GM12878 (cell line): ENCODE measurements around the gene MRTFB. TPM values are rescaled to one million over a fixed set of nuclear protein-coding genes. Genes with fewer than 3 reads are reported as not detected.
A peak's percentile ranks its signal among the peaks of the same experiment; 100 is the strongest.

Experiments used
- BHLHE40 ChIP-seq, 2 experiments: fragments of 450-650 bp in 1 of 2; IDR thresholded peaks; 2 replicates each; pipeline ENCODE4 v1.6.1; 2011 to 2017; ENCODE audit warnings: low read depth in 2 of 2, borderline replicate concordance in 1 of 2, improper control_type of control experiment in 1 of 2, low read length in 1 of 2, mild to moderate bottlenecking in 1 of 2
- CHD1 ChIP-seq: IDR thresholded peaks from 2 replicates; pipeline ENCODE4 v1.6.1; 2012; ENCODE audit warnings: low read depth, low read length, improper control_type of control experiment
- GATAD2B ChIP-seq: fragments of 450-650 bp; conservative IDR thresholded peaks from 2 replicates; pipeline ENCODE4 v1.6.1; 2017; ENCODE audit warnings: low read depth, mild to moderate bottlenecking, moderate library complexity
- LARP7 ChIP-seq: fragments of 450-650 bp; IDR thresholded peaks from 2 replicates; pipeline ENCODE4 v1.6.1; 2017; ENCODE audit warnings: mild to moderate bottlenecking
- NRF1 ChIP-seq: conservative IDR thresholded peaks from 2 replicates; pipeline ENCODE4 v1.6.1; 2011; ENCODE audit warnings: mild to moderate bottlenecking, low read depth, low read length, improper control_type of control experiment
- SMARCA5 ChIP-seq: fragments of 450-650 bp; IDR thresholded peaks from 2 replicates; pipeline ENCODE4 v1.6.1; 2017; ENCODE audit warnings: mild to moderate bottlenecking
- SP1 ChIP-seq: IDR thresholded peaks from one replicate; pipeline ENCODE4 v1.6.1; 2011; ENCODE audit warnings: low read depth, low read length
- USF1 ChIP-seq: IDR thresholded peaks from 2 replicates; pipeline ENCODE4 v1.6.1; 2011; ENCODE audit warnings: borderline replicate concordance, low read depth, mild to moderate bottlenecking, moderate library complexity, mixed read lengths, low read length; ENCODE audit not compliant: insufficient read depth; ENCODE audit errors: extremely low read length
- YBX1 ChIP-seq: fragments of 450-650 bp; IDR thresholded peaks from 2 replicates; pipeline ENCODE4 v1.6.1; 2016; ENCODE audit warnings: antibody characterized with exemption
- ZBED1 ChIP-seq: IDR thresholded peaks from 2 replicates; pipeline ENCODE4 v1.6.1; 2016; ENCODE audit warnings: borderline replicate concordance
- ZBTB40 ChIP-seq: fragments of 450-650 bp; IDR thresholded peaks from 2 replicates; pipeline ENCODE4 v1.6.1; 2016; ENCODE audit warnings: mild to moderate bottlenecking, moderate library complexity, borderline replicate concordance
- ZNF274 ChIP-seq: IDR thresholded peaks from one replicate; pipeline ENCODE4 v1.8.0; 2011; ENCODE audit not compliant: insufficient read length, insufficient read depth
- polyA plus RNA-seq, 11 experiments: library from polyadenylated mRNA; depleted of rRNA in 4 of 11; unstranded in 6 of 11; stranded (reverse) in 5 of 11; fragments of >200 nt; fragmentation: Nextera tagmentation in 4 of 11; fragmentation: Illumina TruSeq in 1 of 11; extraction: Ambion mirVana in 4 of 11; extraction: Trizol in 1 of 11; gene quantifications; 1 replicate in 1 of 11; 2 replicates in 10 of 11; pipeline versions ENCODE4 v1.2.1 to v1.2.3, GENCODE V29; 2011 to 2016; ENCODE audit warnings: inconsistent platforms in 2 of 11, missing spikeins in 2 of 11, low read depth in 1 of 11
- total RNA-seq, 4 experiments: library from RNA; depleted of rRNA in 3 of 4; stranded (reverse); fragments of >200 nt in 3 of 4; fragmentation: Illumina TruSeq in 1 of 4; extraction: Trizol in 1 of 4; gene quantifications; 2 replicates each; pipeline versions ENCODE4 v1.2.1 to v1.2.3, GENCODE V29; 2013 to 2021
- TF ChIP-seq, protein P1 (sequence below): IDR thresholded peaks from 2 replicates; pipeline ENCODE4 v1.6.1; 2012; ENCODE audit warnings: low read depth, low read length, improper control_type of control experiment
- TF ChIP-seq, protein P2 (sequence below): fragments of 450-650 bp; IDR thresholded peaks from 2 replicates; pipeline ENCODE4 v1.6.1; 2016; ENCODE audit warnings: mild to moderate bottlenecking
- TF ChIP-seq, protein P3 (sequence below): fragments of 450-650 bp; formaldehyde crosslinking; IDR thresholded peaks from 2 replicates; pipeline ENCODE4 v1.4.0; 2020; ENCODE audit warnings: mild to moderate bottlenecking, moderate library complexity

MRTFB gene
- total and polyA plus RNA-seq, 10 of the 15 experiments (the other 5 are each of a cell fraction or from before 2014, with no cell fraction given) = 2.1 to 14.3 (median 8.0) TPM

DNA sequence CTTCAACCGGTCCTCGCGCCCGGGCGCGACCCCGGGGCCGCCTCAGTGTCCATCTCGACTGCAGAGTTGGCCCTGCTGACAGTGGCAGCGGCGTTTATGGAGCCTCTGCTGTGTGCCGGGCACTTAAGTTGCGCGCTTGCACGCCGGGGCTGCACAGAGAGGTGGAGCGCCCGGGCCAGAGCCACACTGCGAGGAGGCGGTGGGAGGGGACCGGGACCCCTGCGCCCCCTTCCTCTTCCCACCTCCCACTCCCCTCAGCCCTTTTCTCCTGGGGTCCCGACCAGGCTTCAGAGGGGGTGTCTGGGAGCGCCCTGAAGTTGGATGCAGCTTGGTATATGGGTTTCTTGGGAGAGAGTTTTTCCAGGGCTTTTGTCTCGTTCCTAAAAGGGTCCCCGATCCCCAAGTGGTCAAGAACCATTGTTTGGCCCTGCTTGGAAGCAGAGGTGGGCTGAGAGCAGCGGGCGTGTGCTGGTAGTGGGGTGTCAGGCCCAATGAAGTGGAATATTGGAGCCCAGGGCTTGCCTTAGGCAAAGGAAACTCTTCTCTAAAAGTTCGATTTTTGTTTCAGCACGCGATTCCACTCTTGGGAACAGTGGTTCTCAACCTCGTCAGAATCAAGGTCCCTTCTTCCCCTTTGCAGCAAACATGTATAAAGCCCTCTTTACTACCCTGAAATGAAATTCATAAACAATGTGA is 605 bp downstream of the MRTFB start (continued):
- peak; percentile 14; the same call in 1 of the 2 replicates for TF ChIP-seq LARP7
- 0 out of 2 replicates have a peak, but pooled peaks have one; percentile 5 for TF ChIP-seq GATAD2B
- TF ChIP-seq ZBED1 = no peak
- TF ChIP-seq BHLHE40 (IDR thresholded peaks at IDR 0.05; ENCODE audit: borderline replicate concordance in 1 of 2, low read depth in 2 of 2, low read length in 1 of 2) = no peak
- no peak for TF ChIP-seq ZBTB40
- TF ChIP-seq NRF1 = no peak
- TF ChIP-seq, protein P1, sequence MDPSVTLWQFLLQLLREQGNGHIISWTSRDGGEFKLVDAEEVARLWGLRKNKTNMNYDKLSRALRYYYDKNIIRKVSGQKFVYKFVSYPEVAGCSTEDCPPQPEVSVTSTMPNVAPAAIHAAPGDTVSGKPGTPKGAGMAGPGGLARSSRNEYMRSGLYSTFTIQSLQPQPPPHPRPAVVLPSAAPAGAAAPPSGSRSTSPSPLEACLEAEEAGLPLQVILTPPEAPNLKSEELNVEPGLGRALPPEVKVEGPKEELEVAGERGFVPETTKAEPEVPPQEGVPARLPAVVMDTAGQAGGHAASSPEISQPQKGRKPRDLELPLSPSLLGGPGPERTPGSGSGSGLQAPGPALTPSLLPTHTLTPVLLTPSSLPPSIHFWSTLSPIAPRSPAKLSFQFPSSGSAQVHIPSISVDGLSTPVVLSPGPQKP = 0 out of 2 replicates have a peak, but pooled peaks have one; percentile 18
- 0 out of 2 replicates have a peak, but pooled peaks have one; percentile 18 for TF ChIP-seq SMARCA5
- TF ChIP-seq SP1 = no peak
- TF ChIP-seq YBX1 = no peak
- no peak for TF ChIP-seq USF1
- TF ChIP-seq, protein P2, sequence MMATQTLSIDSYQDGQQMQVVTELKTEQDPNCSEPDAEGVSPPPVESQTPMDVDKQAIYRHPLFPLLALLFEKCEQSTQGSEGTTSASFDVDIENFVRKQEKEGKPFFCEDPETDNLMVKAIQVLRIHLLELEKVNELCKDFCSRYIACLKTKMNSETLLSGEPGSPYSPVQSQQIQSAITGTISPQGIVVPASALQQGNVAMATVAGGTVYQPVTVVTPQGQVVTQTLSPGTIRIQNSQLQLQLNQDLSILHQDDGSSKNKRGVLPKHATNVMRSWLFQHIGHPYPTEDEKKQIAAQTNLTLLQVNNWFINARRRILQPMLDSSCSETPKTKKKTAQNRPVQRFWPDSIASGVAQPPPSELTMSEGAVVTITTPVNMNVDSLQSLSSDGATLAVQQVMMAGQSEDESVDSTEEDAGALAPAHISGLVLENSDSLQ = no peak
- TF ChIP-seq CHD1 = no peak
- TF ChIP-seq ZNF274 = no peak
- TF ChIP-seq, protein P3, sequence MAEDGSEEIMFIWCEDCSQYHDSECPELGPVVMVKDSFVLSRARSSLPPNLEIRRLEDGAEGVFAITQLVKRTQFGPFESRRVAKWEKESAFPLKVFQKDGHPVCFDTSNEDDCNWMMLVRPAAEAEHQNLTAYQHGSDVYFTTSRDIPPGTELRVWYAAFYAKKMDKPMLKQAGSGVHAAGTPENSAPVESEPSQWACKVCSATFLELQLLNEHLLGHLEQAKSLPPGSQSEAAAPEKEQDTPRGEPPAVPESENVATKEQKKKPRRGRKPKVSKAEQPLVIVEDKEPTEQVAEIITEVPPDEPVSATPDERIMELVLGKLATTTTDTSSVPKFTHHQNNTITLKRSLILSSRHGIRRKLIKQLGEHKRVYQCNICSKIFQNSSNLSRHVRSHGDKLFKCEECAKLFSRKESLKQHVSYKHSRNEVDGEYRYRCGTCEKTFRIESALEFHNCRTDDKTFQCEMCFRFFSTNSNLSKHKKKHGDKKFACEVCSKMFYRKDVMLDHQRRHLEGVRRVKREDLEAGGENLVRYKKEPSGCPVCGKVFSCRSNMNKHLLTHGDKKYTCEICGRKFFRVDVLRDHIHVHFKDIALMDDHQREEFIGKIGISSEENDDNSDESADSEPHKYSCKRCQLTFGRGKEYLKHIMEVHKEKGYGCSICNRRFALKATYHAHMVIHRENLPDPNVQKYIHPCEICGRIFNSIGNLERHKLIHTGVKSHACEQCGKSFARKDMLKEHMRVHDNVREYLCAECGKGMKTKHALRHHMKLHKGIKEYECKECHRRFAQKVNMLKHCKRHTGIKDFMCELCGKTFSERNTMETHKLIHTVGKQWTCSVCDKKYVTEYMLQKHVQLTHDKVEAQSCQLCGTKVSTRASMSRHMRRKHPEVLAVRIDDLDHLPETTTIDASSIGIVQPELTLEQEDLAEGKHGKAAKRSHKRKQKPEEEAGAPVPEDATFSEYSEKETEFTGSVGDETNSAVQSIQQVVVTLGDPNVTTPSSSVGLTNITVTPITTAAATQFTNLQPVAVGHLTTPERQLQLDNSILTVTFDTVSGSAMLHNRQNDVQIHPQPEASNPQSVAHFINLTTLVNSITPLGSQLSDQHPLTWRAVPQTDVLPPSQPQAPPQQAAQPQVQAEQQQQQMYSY (CRISPR knock-in tag) = no peak
